ENCODE results near the gene KCTD10. TPM values are rescaled to one million over a fixed set of nuclear protein-coding genes. Genes with fewer than 3 reads are reported as not detected.

Gene KCTD10
- total and polyA plus RNA-seq, 2 of the 13 experiments (the other 11 are each of a cell fraction or from before 2014, with no cell fraction given): 6.9 to 25.4 TPM

DNA sequence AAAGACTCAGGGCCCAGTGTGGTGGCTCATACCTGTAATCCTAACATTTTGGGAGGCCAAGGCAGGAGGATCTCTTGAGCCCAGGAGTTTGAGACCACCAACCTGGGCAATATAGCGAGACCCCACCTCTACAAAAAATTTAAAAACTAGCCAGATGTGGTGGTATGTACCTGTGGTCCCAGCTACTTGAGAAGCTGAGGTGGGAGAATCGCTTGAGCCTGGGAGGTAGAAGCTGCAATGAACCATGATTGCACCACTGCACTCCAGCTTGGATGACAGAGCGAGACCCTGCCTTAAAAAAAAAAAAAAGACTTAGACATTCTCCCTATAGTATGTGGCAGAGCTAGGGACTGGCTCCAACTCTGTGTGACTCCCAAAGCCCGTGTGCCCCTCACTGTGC, 3.3 kb upstream of the KCTD10 start (continued):
- TF ChIP-seq, protein P1, sequence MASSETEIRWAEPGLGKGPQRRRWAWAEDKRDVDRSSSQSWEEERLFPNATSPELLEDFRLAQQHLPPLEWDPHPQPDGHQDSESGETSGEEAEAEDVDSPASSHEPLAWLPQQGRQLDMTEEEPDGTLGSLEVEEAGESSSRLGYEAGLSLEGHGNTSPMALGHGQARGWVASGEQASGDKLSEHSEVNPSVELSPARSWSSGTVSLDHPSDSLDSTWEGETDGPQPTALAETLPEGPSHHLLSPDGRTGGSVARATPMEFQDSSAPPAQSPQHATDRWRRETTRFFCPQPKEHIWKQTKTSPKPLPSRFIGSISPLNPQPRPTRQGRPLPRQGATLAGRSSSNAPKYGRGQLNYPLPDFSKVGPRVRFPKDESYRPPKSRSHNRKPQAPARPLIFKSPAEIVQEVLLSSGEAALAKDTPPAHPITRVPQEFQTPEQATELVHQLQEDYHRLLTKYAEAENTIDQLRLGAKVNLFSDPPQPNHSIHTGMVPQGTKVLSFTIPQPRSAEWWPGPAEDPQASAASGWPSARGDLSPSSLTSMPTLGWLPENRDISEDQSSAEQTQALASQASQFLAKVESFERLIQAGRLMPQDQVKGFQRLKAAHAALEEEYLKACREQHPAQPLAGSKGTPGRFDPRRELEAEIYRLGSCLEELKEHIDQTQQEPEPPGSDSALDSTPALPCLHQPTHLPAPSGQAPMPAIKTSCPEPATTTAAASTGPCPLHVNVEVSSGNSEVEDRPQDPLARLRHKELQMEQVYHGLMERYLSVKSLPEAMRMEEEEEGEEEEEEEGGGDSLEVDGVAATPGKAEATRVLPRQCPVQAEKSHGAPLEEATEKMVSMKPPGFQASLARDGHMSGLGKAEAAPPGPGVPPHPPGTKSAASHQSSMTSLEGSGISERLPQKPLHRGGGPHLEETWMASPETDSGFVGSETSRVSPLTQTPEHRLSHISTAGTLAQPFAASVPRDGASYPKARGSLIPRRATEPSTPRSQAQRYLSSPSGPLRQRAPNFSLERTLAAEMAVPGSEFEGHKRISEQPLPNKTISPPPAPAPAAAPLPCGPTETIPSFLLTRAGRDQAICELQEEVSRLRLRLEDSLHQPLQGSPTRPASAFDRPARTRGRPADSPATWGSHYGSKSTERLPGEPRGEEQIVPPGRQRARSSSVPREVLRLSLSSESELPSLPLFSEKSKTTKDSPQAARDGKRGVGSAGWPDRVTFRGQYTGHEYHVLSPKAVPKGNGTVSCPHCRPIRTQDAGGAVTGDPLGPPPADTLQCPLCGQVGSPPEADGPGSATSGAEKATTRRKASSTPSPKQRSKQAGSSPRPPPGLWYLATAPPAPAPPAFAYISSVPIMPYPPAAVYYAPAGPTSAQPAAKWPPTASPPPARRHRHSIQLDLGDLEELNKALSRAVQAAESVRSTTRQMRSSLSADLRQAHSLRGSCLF (CRISPR knock-in tag; IDR thresholded peaks at IDR 0.05; ENCODE audit: borderline replicate concordance): no peak
- TF ChIP-seq, protein P2, sequence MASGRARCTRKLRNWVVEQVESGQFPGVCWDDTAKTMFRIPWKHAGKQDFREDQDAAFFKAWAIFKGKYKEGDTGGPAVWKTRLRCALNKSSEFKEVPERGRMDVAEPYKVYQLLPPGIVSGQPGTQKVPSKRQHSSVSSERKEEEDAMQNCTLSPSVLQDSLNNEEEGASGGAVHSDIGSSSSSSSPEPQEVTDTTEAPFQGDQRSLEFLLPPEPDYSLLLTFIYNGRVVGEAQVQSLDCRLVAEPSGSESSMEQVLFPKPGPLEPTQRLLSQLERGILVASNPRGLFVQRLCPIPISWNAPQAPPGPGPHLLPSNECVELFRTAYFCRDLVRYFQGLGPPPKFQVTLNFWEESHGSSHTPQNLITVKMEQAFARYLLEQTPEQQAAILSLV (CRISPR knock-in tag; IDR thresholded peaks at IDR 0.05; ENCODE audit: borderline replicate concordance): no peak
- TF ChIP-seq SP140L (CRISPR knock-in tag; IDR thresholded peaks at IDR 0.05; ENCODE audit: borderline replicate concordance): no peak
- no peak for TF ChIP-seq CC2D1A (CRISPR knock-in tag; IDR thresholded peaks at IDR 0.05)
- no peak for TF ChIP-seq SRF (IDR thresholded peaks at IDR 0.05; ENCODE audit: low read depth, low read length)
- TF ChIP-seq, protein P3, sequence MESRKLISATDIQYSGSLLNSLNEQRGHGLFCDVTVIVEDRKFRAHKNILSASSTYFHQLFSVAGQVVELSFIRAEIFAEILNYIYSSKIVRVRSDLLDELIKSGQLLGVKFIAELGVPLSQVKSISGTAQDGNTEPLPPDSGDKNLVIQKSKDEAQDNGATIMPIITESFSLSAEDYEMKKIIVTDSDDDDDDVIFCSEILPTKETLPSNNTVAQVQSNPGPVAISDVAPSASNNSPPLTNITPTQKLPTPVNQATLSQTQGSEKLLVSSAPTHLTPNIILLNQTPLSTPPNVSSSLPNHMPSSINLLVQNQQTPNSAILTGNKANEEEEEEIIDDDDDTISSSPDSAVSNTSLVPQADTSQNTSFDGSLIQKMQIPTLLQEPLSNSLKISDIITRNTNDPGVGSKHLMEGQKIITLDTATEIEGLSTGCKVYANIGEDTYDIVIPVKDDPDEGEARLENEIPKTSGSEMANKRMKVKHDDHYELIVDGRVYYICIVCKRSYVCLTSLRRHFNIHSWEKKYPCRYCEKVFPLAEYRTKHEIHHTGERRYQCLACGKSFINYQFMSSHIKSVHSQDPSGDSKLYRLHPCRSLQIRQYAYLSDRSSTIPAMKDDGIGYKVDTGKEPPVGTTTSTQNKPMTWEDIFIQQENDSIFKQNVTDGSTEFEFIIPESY (CRISPR knock-in tag; IDR thresholded peaks at IDR 0.05): no peak
- no peak for TF ChIP-seq KLF15 (CRISPR knock-in tag; IDR thresholded peaks at IDR 0.05; ENCODE audit: borderline replicate concordance)
- TF ChIP-seq FOXP1 (IDR thresholded peaks at IDR 0.05): no peak
- TF ChIP-seq FOXP1 (CRISPR knock-in tag; IDR thresholded peaks at IDR 0.05): no peak
- no peak for TF ChIP-seq ZNF570 (CRISPR knock-in tag; IDR thresholded peaks at IDR 0.05; ENCODE audit: borderline replicate concordance)
- no peak for TF ChIP-seq ZNF354B (CRISPR knock-in tag; IDR thresholded peaks at IDR 0.05)
- TF ChIP-seq KDM2A (CRISPR knock-in tag; IDR thresholded peaks at IDR 0.05; ENCODE audit: borderline replicate concordance, low read depth): no peak

Data from HepG2 (cell line).